K562 (cell line): Measurements from ENCODE around the gene CACNB2. TPM values are rescaled to one million over a fixed set of nuclear protein-coding genes. Genes with fewer than 3 reads are reported as not detected.

Experiments used
- ATAC-seq: fragments of 200-7000 bp; cut with Tn5 transposase; 3 replicates; pipeline ENCODE4 v1.9.1; 2020; ENCODE audit warnings: moderate library complexity
- BruUV-seq: library from RNA; stranded (reverse); fragments of 400-500 nt; replicated peaks from 2 replicates; lab custom pipeline; 2021; lab: Mats Ljungman, UMichigan
- CTCF ChIA-PET: fragments of 300-600 bp; formaldehyde crosslinking; extraction: SDS; loops from one replicate; lab custom pipeline; 2021; ENCODE audit warnings: low intra/inter-chr PET ratio; lab: Yijun Ruan, JAX
- POLR2A ChIA-PET: fragments of 300-600, 350-650 bp; sonication (Branson Sonifier 250); formaldehyde crosslinking; extraction: SDS; loops from one replicate; lab custom pipeline; 2021; ENCODE audit warnings: antibody characterized with exemption, inconsistent platforms; lab: Yijun Ruan, JAX
- DNase-seq, 4 experiments: peaks; one replicate each; pipeline versions ENCODE4 v3.0.0 to v3.0.0-alpha.2; 2011 to 2018; ENCODE audit warnings: low spot score in 3 of 4, mixed read lengths in 3 of 4; ENCODE audit errors: extremely low read depth in 1 of 4
- FAIRE-seq: peaks from 2 replicates; lab custom pipeline; 2011; peaks lifted over from hg19 to GRCh38; lab: Jason Lieb, UNC
- H2AFZ ChIP-seq: 2 replicates; pipeline ENCODE4 v1.6.0; 2011; ENCODE audit warnings: low read depth, low read length, control low read depth, inconsistent platforms
- H3K27ac ChIP-seq: fragments of 200-600 bp; 3 replicates; pipeline ENCODE4 v1.8.0; 2011; ENCODE audit warnings: low read depth, mild to moderate bottlenecking, control low read depth, inconsistent platforms, low read length, moderate library complexity, mixed read lengths; ENCODE audit errors: extremely low read depth
- H3K27me3 ChIP-seq, 2 experiments: fragments of 300-600 bp in 1 of 2; 2 replicates in 1 of 2; 3 replicates in 1 of 2; pipeline versions ENCODE4 v1.6.0 to v1.8.0; 2011; ENCODE audit warnings: inconsistent platforms in 2 of 2, low read length in 2 of 2, mild to moderate bottlenecking in 1 of 2, mixed read lengths in 1 of 2, moderate library complexity in 1 of 2; ENCODE audit not compliant: control insufficient read depth in 2 of 2, insufficient read depth in 2 of 2
- H3K36me3 ChIP-seq: fragments of 300-600 bp; 3 replicates; pipeline ENCODE4 v1.8.0; 2011; ENCODE audit warnings: mild to moderate bottlenecking, low read length, inconsistent platforms; ENCODE audit not compliant: control insufficient read depth, insufficient read depth
- H3K4me1 ChIP-seq, 2 experiments: fragments of 200-600 bp in 1 of 2; replicated peaks in 1 of 2; 2 replicates in 1 of 2; 3 replicates in 1 of 2; pipeline versions ENCODE4 v1.5.1 to v1.8.0; 2011; ENCODE audit warnings: inconsistent platforms in 2 of 2, low read length in 2 of 2, mild to moderate bottlenecking in 1 of 2, mixed read lengths in 1 of 2, moderate library complexity in 1 of 2; ENCODE audit not compliant: control insufficient read depth in 2 of 2, insufficient read depth in 2 of 2
- H3K4me2 ChIP-seq: 2 replicates; pipeline ENCODE4 v1.6.1; 2011; ENCODE audit warnings: low read length, control low read depth, inconsistent platforms, mixed read lengths; ENCODE audit not compliant: insufficient read depth
- H3K4me3 ChIP-seq: fragments of 200-600 bp; sonication (generic), shearing (Covaris generic); 2 replicates; pipeline ENCODE4 v1.5.1; 2016; ENCODE audit warnings: control low read depth, inconsistent platforms
- H3K79me2 ChIP-seq: fragments of 200-600 bp; 3 replicates; pipeline ENCODE4 v1.8.0; 2011; ENCODE audit warnings: low read length, inconsistent platforms; ENCODE audit not compliant: control insufficient read depth, insufficient read depth
- H3K9ac ChIP-seq, 2 experiments: 2 replicates each; pipeline versions ENCODE4 v1.6.0 to v1.6.1; 2011; ENCODE audit warnings: low read depth in 2 of 2, low read length in 2 of 2, control low read depth in 1 of 2, inconsistent platforms in 1 of 2, mild to moderate bottlenecking in 1 of 2, mixed read lengths in 1 of 2; ENCODE audit not compliant: insufficient read depth in 1 of 2
- H3K9me1 ChIP-seq: one replicate; pipeline ENCODE4 v1.6.0; 2011; ENCODE audit warnings: inconsistent platforms, mild to moderate bottlenecking, low read length, moderate library complexity; ENCODE audit not compliant: control insufficient read depth, insufficient read depth
- H3K9me3 ChIP-seq: replicated peaks from 2 replicates; pipeline ENCODE4 v1.5.1; 2011; ENCODE audit warnings: low read depth, low read length, inconsistent platforms; ENCODE audit not compliant: control insufficient read depth, insufficient read depth
- H4K20me1 ChIP-seq: replicated peaks from 2 replicates; pipeline ENCODE4 v1.6.1; 2011; ENCODE audit warnings: low read length, inconsistent platforms, mixed read lengths; ENCODE audit not compliant: control insufficient read depth, insufficient read depth
- ATF1 ChIP-seq, 2 experiments: fragments of 450-650 bp in 1 of 2; IDR thresholded peaks; 2 replicates each; pipeline ENCODE4 v1.6.1; 2016; ENCODE audit warnings: missing compliant biosample characterization in 1 of 2, missing genetic modification characterization in 1 of 2
- EP400 ChIP-seq: fragments of 450-650 bp; IDR thresholded peaks from 2 replicates; pipeline ENCODE4 v1.6.1; 2017; ENCODE audit warnings: antibody characterized with exemption, mild to moderate bottlenecking, moderate library complexity
- IRF2 ChIP-seq: sonication (generic); formaldehyde crosslinking; IDR thresholded peaks from 2 replicates; pipeline ENCODE4 v1.8.1; 2022; ENCODE audit warnings: mild to moderate bottlenecking, missing genetic modification reagents
- MAZ ChIP-seq, 2 experiments: fragments of 450-650 bp in 1 of 2; sonication (generic) in 1 of 2; formaldehyde crosslinking; IDR thresholded peaks in 1 of 2; conservative IDR thresholded peaks in 1 of 2; 2 replicates each; pipeline versions ENCODE4 v1.4.0 to v1.5.0; 2020; ENCODE audit warnings: mild to moderate bottlenecking in 1 of 2, missing genetic modification reagents in 1 of 2
- PCBP1 ChIP-seq: fragments of 200-400 bp; formaldehyde crosslinking; IDR thresholded peaks from 2 replicates; pipeline ENCODE4 v1.6.1; 2018; ENCODE audit warnings: mild to moderate bottlenecking, low read depth, low read length; ENCODE audit not compliant: poor library complexity, severe bottlenecking
- POU5F1 ChIP-seq: fragments of 150-350 bp; IDR thresholded peaks from 2 replicates; pipeline ENCODE4 v1.6.1; 2014; ENCODE audit warnings: borderline replicate concordance, low read length, low read depth, mild to moderate bottlenecking; ENCODE audit not compliant: partially characterized antibody
- STAT5B ChIP-seq: fragments of 250-450 bp; sonication (Bioruptor Pico); IDR thresholded peaks from 2 replicates; pipeline ENCODE4 v1.8.0; 2021; ENCODE audit warnings: mild to moderate bottlenecking, inconsistent platforms
- ZNF253 ChIP-seq: fragments of 250-450 bp; sonication (Bioruptor Pico); conservative IDR thresholded peaks from 2 replicates; pipeline ENCODE4 v1.6.1; 2021; ENCODE audit warnings: mild to moderate bottlenecking
- WGBS: fragments of 100-300 bp; shearing (Covaris generic); methylation state at CpG from one replicate; pipeline ENCODE4 v1.1.6; 2016; ENCODE audit warnings: low coverage, mixed read lengths; ENCODE audit not compliant: insufficient coverage; ENCODE audit errors: missing lambda C conversion rate; 5-methylcytosine and 5-hydroxymethylcytosine counted together
- in situ Hi-C: fragments of 300-500 bp; cut with MboI; formaldehyde crosslinking; loops from 4 replicates; pipeline ENCODE4 v1.15.0; 2018; ENCODE audit warnings: inconsistent platforms, mixed read lengths
- intact Hi-C: fragments of 100-400 bp; cut with micrococcal nuclease; formaldehyde crosslinking; loops from 2 replicates; pipeline ENCODE4 v1.14.2; 2022
- polyA plus RNA-seq, 8 experiments: library from polyadenylated mRNA; depleted of rRNA in 4 of 8; stranded (reverse) in 5 of 8; unstranded in 3 of 8; fragments of >200 nt; fragmentation: Nextera tagmentation in 2 of 8; fragmentation: Illumina TruSeq in 1 of 8; extraction: Ambion mirVana in 2 of 8; extraction: Trizol in 1 of 8; gene quantifications; 2 replicates each; pipeline versions ENCODE4 v1.2.1 to v1.2.3, GENCODE V29; 2011 to 2014; ENCODE audit warnings: inconsistent platforms in 1 of 8, missing spikeins in 1 of 8
- total RNA-seq, 7 experiments: library from RNA; depleted of rRNA in 6 of 7; stranded (reverse); fragments of >200 nt in 6 of 7; fragmentation: Illumina TruSeq in 2 of 7; extraction: Trizol in 2 of 7; gene quantifications; 2 replicates each; pipeline versions ENCODE4 v1.2.1 to v1.2.3, GENCODE V29; 2011 to 2021; ENCODE audit warnings: low replicate concordance in 1 of 7
- TF ChIP-seq, protein P1 (sequence below), 2 experiments: fragments of 450-650 bp in 1 of 2; sonication (generic) in 1 of 2; formaldehyde crosslinking in 1 of 2; IDR thresholded peaks in 1 of 2; conservative IDR thresholded peaks in 1 of 2; 2 replicates each; pipeline versions ENCODE4 v1.6.1 to v1.8.1; 2016 to 2023; ENCODE audit warnings: mild to moderate bottlenecking in 2 of 2, moderate library complexity in 2 of 2, inconsistent platforms in 1 of 2, missing genetic modification reagents in 1 of 2

Gene CACNB2
- total and polyA plus RNA-seq, 9 of the 15 experiments (the other 6 are each of a cell fraction or from before 2014, with no cell fraction given): 1.8 to 2.2 TPM; not detected in 7

DNA sequence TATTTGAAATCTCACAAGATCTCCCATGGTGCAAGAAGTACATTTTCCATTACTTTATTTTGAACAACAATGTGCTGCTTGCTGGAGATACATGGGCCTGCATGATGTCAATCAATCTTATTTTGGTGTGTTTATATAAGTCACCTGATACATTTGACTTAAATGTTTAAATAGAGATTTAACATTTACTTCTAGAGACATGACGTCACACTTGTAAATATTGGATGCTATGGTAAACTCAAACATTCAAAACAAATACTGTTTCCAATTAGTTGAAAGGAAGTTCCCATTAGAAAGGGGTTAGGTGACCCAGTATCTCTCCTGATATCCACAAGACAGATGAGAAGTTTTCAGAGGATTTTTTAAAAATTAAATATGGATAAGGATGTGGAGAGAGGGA lies 296.7 kb downstream of the CACNB2 start:
- WGBS: 0% methylated on average over 1 of the region's 1 CpG
- in situ Hi-C loops: no loop called here
- POLR2A ChIA-PET: no interaction called here
- H3K9me3 ChIP-seq: no peaks in the 10 kb centered on the region
- TF ChIP-seq STAT5B (CRISPR knock-in tag) (no peak), PCBP1 (no peak), MAZ (CRISPR knock-in tag; conservative IDR thresholded peaks at IDR 0.05 in 1 of 2, IDR thresholded peaks at IDR 0.05 in 1 of 2) (no peak), POU5F1 (no peak), ZNF253 (CRISPR knock-in tag) (no peak), ATF1 (CRISPR knock-in tag; IDR thresholded peaks at IDR 0.05) (no peak), ATF1 (tag; IDR thresholded peaks at IDR 0.05) (0 out of 2 replicates have a peak, but pooled peaks have one; percentile 39), EP400 (no peak), IRF2 (CRISPR knock-in tag) (no peak)
- TF ChIP-seq, protein P1, sequence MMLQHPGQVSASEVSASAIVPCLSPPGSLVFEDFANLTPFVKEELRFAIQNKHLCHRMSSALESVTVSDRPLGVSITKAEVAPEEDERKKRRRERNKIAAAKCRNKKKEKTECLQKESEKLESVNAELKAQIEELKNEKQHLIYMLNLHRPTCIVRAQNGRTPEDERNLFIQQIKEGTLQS (IDR thresholded peaks at IDR 0.05): peak; percentile 34; the same call in 1 of the 2 replicates
- TF ChIP-seq, protein P1 (CRISPR knock-in tag; conservative IDR thresholded peaks at IDR 0.05): no peak
- TF ChIP-seq, all 486 proteins: peak for 2
- H3K27ac ChIP-seq: no peak overlapping the region
- CTCF ChIA-PET: no interaction called here
- no peaks in the 10 kb centered on the region for H3K4me1 ChIP-seq
- no peaks in the 10 kb centered on the region for H4K20me1 ChIP-seq
- no peaks in the 10 kb centered on the region for H3K36me3 ChIP-seq
- intact Hi-C loops: no loop called here
- no peak overlapping the region for H3K4me2 ChIP-seq
- ATAC-seq (no peak), FAIRE-seq (no peak), DNase-seq (no peak)
- no peaks in the 10 kb centered on the region for H3K79me2 ChIP-seq
- no peak overlapping the region for H2AFZ ChIP-seq
- H3K9ac ChIP-seq: no peak overlapping the region
- BruUV-seq: no TSS peak
- peaks cover 6 to 8% of the 10 kb centered on the region in 2 experiments; a peak in 3 of 5 replicates for H3K27me3 ChIP-seq
- H3K4me3 ChIP-seq: no peak overlapping the region
- H3K9me1 ChIP-seq: no peaks in the 10 kb centered on the region
